ENCODE measurements around the gene MMS22L. TPM values are rescaled to one million over a fixed set of nuclear protein-coding genes. Genes with fewer than 3 reads are reported as not detected.

Gene MMS22L
- total and polyA plus RNA-seq, 12 donors, result 0.52 to 5.1 (median 2.0) TPM

DNA sequence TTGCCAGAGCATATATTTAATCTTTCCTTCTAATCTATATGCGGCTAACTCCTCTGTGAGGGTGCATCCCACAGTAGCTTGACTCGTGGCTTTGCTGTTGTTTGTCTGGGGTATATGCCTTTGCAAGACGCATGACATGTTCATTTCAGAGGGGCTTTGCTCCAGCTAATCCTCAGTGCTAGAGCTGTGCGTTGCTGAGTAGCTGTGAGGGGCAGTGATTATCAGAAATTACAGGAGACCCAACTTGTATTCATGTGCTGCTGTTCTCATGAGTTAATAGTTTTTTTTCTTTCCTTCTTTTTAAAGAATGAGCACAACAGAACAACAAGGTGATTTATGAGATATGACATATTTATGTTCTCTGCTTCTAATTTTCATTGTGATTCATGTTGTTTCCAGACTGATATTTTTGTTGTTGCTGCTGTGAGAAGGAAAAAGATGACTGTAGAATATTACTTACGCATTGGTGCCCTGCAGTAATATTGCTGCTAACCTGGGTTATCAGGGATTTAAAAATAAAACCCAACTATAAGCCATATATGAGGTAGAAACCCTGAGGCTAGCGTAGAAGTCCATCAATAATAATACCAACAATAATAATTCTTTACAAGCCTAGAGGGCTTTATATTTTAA is 190.2 kb downstream of the MMS22L start:
- WGBS, 2 donors, result 68 to 80% methylated on average over 6 of the region's 6 CpGs
- ATAC-seq (no peak), DNase-seq (no peak)
- TF ChIP-seq, protein P1, sequence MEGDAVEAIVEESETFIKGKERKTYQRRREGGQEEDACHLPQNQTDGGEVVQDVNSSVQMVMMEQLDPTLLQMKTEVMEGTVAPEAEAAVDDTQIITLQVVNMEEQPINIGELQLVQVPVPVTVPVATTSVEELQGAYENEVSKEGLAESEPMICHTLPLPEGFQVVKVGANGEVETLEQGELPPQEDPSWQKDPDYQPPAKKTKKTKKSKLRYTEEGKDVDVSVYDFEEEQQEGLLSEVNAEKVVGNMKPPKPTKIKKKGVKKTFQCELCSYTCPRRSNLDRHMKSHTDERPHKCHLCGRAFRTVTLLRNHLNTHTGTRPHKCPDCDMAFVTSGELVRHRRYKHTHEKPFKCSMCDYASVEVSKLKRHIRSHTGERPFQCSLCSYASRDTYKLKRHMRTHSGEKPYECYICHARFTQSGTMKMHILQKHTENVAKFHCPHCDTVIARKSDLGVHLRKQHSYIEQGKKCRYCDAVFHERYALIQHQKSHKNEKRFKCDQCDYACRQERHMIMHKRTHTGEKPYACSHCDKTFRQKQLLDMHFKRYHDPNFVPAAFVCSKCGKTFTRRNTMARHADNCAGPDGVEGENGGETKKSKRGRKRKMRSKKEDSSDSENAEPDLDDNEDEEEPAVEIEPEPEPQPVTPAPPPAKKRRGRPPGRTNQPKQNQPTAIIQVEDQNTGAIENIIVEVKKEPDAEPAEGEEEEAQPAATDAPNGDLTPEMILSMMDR (IDR thresholded peaks at IDR 0.05), result no peak
- Histone ChIP-seq H3K9me3 (no peaks in the 10 kb centered on the region), H3K27ac (no peak overlapping the region), H3K27me3 (no peaks in the 10 kb centered on the region), H3K4me1 (peaks cover 0 to 4% (median 0%) of the 10 kb centered on the region in 9 donors), H3K4me3 (no peak overlapping the region), H3K36me3 (no peaks in the 10 kb centered on the region)
- intact Hi-C loops (cut with DNase I), result no loop called here
